Mammary epithelial cell (primary cell): ENCODE data around the gene DHCR7.

Experiments
- CTCF ChIP-seq, 2 donors: IDR thresholded peaks in 1 of 2; conservative IDR thresholded peaks in 1 of 2; 2 replicates each; pipeline ENCODE4 v1.5.1; 2011 to 2012; ENCODE audit warnings: inconsistent platforms in 2 of 2, low read length in 2 of 2, mild to moderate bottlenecking in 2 of 2, control low read depth in 1 of 2, low read depth in 1 of 2; ENCODE audit not compliant: insufficient read depth in 1 of 2; ENCODE audit errors: extremely low read depth in 1 of 2
- EZH2 ChIP-seq: IDR thresholded peaks from 2 replicates; pipeline ENCODE4 v1.6.1; 2012; ENCODE audit warnings: low read length, inconsistent platforms, borderline replicate concordance

DNA sequence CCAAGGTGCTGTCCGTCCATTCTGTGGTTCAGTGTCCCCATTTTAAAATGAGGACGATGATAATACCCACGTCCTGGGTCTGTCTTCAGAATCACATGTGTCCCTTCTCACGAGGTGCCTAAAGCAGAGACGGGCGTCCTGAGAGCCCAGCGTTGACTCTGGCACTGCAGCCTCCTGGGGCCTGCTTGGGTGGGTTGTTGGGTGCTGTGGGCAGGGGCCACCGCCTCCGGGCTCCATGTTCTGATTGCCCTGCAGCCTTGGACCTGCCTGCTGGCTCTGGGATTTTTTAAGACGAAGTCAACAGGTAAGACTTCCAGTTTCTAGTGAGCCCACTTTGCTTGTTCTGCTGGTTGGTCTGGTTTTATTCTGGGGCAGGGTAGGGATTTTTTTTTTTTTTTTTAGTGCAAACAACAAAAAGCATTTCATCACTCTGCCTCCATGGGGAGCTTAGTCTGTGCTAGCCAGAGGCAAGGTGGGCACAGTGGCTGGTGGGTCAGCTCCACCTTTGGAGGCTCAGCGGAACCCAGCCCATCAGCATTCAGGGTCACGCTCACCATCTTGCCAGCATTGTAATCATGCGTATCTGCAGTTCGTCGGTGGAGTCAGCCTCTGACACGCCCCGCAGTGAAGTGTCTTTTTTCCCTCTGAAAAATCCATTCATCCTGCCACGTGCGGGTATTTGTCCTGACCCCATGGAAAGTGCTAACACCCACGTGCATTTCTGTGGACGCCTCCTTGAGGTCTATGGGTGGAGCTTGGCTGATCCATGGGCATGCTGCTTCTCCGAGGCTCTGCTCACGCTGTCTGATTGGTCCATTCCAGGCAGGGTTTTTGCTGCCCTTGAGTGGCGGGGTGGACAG lies 33.1 kb upstream of the DHCR7 start:
- no peak for TF ChIP-seq CTCF (conservative IDR thresholded peaks at IDR 0.05 in 1 of 2, IDR thresholded peaks at IDR 0.05 in 1 of 2; ENCODE audit: extremely low read depth in 1 of 2, insufficient read depth in 1 of 2, low read depth in 1 of 2, low read length in 2 of 2)
- no peak for TF ChIP-seq EZH2
